ENCODE data around the gene IL31RA. TPM values are rescaled to one million over a fixed set of nuclear protein-coding genes. Genes with fewer than 3 reads are reported as not detected.

IL31RA gene
- total and polyA plus RNA-seq, 2 experiments from 2014 or later = not detected

- no peak for ATAC-seq
- Histone ChIP-seq H3K79me2 (replicated peaks; ENCODE audit: insufficient read depth) (no peaks in the 10 kb centered on the region), H3K4me2 (no peak overlapping the region), H3K27me3 (ENCODE audit: insufficient read depth) (no peaks in the 10 kb centered on the region), H3K4me1 (ENCODE audit: insufficient read depth) (no peaks in the 10 kb centered on the region), H3K4me3 (no peak overlapping the region), H3F3A (replicated peaks; ENCODE audit: low read depth) (no peaks in the 10 kb centered on the region), H2AFZ (no peak overlapping the region), H3K9me2 (ENCODE audit: insufficient read depth) (no peaks in the 10 kb centered on the region), H3K36me3 (ENCODE audit: insufficient read depth) (no peaks in the 10 kb centered on the region), H3K27ac (ENCODE audit: low read depth) (no peak overlapping the region), H4K20me1 (replicated peaks; ENCODE audit: insufficient read depth) (no peaks in the 10 kb centered on the region; the same call in 1 of the 2 replicates)
- Mint-ChIP-seq H3K4me1 (peaks cover 8% of the 10 kb centered on the region), H3K4me3 (no peak overlapping the region), H3K36me3 (ENCODE audit: low read depth) (no peaks in the 10 kb centered on the region; the same call in 2 of the 3 replicates), H3K27me3 (ENCODE audit: insufficient read depth, low read depth, poor library complexity) (peaks cover 12% of the 10 kb centered on the region), H3K27ac (no peak overlapping the region), H3K9me3 (no peaks in the 10 kb centered on the region)
- no peak for TF ChIP-seq CREB1 (CRISPR knock-in tag; IDR thresholded peaks at IDR 0.05; ENCODE audit: low read depth)
- peak; percentile 40 to 53 for TF ChIP-seq CTCF (conservative IDR thresholded peaks at IDR 0.05; ENCODE audit: low read depth in 2 of 2)
- peak; percentile 32 for DNase-seq (ENCODE audit: low spot score)
These were observed 69.6 kb downstream of the IL31RA start for GRCh38 chr5:55920784-55921183.

GRCh38 chr5:55921617-55922016 lies 70.5 kb downstream of the IL31RA start:
- no peaks in the 10 kb centered on the region for H3F3A ChIP-seq (replicated peaks; ENCODE audit: low read depth)
- H3K27ac ChIP-seq (ENCODE audit: low read depth) = no peak overlapping the region
- no peaks in the 10 kb centered on the region for H3K79me2 ChIP-seq (replicated peaks; ENCODE audit: insufficient read depth)
- DNase-seq (ENCODE audit: low spot score) = no peak
- H3K36me3 ChIP-seq (ENCODE audit: insufficient read depth) = no peaks in the 10 kb centered on the region
- Mint-ChIP-seq H3K4me3 (no peak overlapping the region), H3K4me1 (peaks cover 8% of the 10 kb centered on the region), H3K9me3 (no peaks in the 10 kb centered on the region), H3K27me3 (ENCODE audit: insufficient read depth, low read depth, poor library complexity) (peaks cover 12% of the 10 kb centered on the region), H3K36me3 (ENCODE audit: low read depth) (no peaks in the 10 kb centered on the region; the same call in 2 of the 3 replicates), H3K27ac (no peak overlapping the region)
- no peaks in the 10 kb centered on the region for H3K4me1 ChIP-seq (ENCODE audit: insufficient read depth)
- no peaks in the 10 kb centered on the region for H3K27me3 ChIP-seq (ENCODE audit: insufficient read depth)
- H3K9me2 ChIP-seq (ENCODE audit: insufficient read depth) = no peaks in the 10 kb centered on the region
- H4K20me1 ChIP-seq (replicated peaks; ENCODE audit: insufficient read depth) = no peaks in the 10 kb centered on the region; the same call in 1 of the 2 replicates
- H3K4me3 ChIP-seq = no peak overlapping the region
- no peak overlapping the region for H3K4me2 ChIP-seq
- ATAC-seq = no peak
- H2AFZ ChIP-seq = no peak overlapping the region
- no peak for TF ChIP-seq CTCF (conservative IDR thresholded peaks at IDR 0.05; ENCODE audit: low read depth in 2 of 2)
- no peak for TF ChIP-seq JUNB (IDR thresholded peaks at IDR 0.05; ENCODE audit: unreplicated experiment)
- TF ChIP-seq ETS1 (IDR thresholded peaks at IDR 0.05) = no peak
- no peak for TF ChIP-seq CREB1 (CRISPR knock-in tag; IDR thresholded peaks at IDR 0.05; ENCODE audit: low read depth)
- no peak for TF ChIP-seq REST (IDR thresholded peaks at IDR 0.05; ENCODE audit: unreplicated experiment)
- no peak for TF ChIP-seq POLR2AphosphoS5 (IDR thresholded peaks at IDR 0.05; ENCODE audit: low read depth)
- TF ChIP-seq STAT1 (IDR thresholded peaks at IDR 0.05; ENCODE audit: unreplicated experiment) = no peak
- no peak for TF ChIP-seq NANOG (IDR thresholded peaks at IDR 0.05; ENCODE audit: borderline replicate concordance)
- no peak for TF ChIP-seq ZNF331 (CRISPR knock-in tag; IDR thresholded peaks at IDR 0.05; ENCODE audit: low read depth)
- TF ChIP-seq ZNF114 (CRISPR knock-in tag; IDR thresholded peaks at IDR 0.05) = no peak
